ENCODE results near the gene LRRC45.

LRRC45 gene

DNA sequence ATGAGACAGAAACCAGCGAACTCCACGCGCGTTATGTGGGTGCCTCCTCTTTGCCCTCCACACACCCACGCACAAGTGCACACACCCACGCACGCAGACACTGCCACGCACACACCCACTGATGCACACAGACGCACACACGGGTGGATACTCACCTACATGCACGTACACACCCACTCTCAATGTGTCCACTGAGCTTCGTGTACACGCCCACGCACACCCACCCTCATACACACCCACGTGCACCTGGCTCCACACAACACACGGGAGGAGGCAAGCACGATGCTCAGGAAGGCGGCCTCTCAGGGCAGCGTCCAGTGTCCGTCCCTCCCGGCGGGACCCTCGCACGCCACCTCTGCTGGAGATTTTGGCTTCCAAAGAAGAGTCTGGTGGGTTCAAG, 24.3 kb downstream of the LRRC45 start:
- H3K27me3 ChIP-seq (ENCODE audit: insufficient read depth, poor library complexity, severe bottlenecking), result no peaks in the 10 kb centered on the region
- TF ChIP-seq SPI1 (IDR thresholded peaks at IDR 0.05; ENCODE audit: borderline replicate concordance, low read depth), result no peak
- TF ChIP-seq POLR2AphosphoS5 (IDR thresholded peaks at IDR 0.05; ENCODE audit: low read depth), result no peak
- TF ChIP-seq, protein P1, sequence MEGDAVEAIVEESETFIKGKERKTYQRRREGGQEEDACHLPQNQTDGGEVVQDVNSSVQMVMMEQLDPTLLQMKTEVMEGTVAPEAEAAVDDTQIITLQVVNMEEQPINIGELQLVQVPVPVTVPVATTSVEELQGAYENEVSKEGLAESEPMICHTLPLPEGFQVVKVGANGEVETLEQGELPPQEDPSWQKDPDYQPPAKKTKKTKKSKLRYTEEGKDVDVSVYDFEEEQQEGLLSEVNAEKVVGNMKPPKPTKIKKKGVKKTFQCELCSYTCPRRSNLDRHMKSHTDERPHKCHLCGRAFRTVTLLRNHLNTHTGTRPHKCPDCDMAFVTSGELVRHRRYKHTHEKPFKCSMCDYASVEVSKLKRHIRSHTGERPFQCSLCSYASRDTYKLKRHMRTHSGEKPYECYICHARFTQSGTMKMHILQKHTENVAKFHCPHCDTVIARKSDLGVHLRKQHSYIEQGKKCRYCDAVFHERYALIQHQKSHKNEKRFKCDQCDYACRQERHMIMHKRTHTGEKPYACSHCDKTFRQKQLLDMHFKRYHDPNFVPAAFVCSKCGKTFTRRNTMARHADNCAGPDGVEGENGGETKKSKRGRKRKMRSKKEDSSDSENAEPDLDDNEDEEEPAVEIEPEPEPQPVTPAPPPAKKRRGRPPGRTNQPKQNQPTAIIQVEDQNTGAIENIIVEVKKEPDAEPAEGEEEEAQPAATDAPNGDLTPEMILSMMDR (IDR thresholded peaks at IDR 0.05; ENCODE audit: insufficient read depth, low read length), result no peak
- no peak for TF ChIP-seq GABPA (IDR thresholded peaks at IDR 0.05; ENCODE audit: low read depth)
- TF ChIP-seq, protein P2, sequence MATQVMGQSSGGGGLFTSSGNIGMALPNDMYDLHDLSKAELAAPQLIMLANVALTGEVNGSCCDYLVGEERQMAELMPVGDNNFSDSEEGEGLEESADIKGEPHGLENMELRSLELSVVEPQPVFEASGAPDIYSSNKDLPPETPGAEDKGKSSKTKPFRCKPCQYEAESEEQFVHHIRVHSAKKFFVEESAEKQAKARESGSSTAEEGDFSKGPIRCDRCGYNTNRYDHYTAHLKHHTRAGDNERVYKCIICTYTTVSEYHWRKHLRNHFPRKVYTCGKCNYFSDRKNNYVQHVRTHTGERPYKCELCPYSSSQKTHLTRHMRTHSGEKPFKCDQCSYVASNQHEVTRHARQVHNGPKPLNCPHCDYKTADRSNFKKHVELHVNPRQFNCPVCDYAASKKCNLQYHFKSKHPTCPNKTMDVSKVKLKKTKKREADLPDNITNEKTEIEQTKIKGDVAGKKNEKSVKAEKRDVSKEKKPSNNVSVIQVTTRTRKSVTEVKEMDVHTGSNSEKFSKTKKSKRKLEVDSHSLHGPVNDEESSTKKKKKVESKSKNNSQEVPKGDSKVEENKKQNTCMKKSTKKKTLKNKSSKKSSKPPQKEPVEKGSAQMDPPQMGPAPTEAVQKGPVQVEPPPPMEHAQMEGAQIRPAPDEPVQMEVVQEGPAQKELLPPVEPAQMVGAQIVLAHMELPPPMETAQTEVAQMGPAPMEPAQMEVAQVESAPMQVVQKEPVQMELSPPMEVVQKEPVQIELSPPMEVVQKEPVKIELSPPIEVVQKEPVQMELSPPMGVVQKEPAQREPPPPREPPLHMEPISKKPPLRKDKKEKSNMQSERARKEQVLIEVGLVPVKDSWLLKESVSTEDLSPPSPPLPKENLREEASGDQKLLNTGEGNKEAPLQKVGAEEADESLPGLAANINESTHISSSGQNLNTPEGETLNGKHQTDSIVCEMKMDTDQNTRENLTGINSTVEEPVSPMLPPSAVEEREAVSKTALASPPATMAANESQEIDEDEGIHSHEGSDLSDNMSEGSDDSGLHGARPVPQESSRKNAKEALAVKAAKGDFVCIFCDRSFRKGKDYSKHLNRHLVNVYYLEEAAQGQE (IDR thresholded peaks at IDR 0.05; ENCODE audit: insufficient replicate concordance, low read depth), result no peak
- no peak overlapping the region for H3K4me3 ChIP-seq (replicated peaks; ENCODE audit: insufficient read depth, low read length)
- H3K27ac ChIP-seq (replicated peaks), result no peak overlapping the region
- DNase-seq (ENCODE audit: low read depth in 1 of 2, low spot score in 1 of 2), result no peak

DNA sequence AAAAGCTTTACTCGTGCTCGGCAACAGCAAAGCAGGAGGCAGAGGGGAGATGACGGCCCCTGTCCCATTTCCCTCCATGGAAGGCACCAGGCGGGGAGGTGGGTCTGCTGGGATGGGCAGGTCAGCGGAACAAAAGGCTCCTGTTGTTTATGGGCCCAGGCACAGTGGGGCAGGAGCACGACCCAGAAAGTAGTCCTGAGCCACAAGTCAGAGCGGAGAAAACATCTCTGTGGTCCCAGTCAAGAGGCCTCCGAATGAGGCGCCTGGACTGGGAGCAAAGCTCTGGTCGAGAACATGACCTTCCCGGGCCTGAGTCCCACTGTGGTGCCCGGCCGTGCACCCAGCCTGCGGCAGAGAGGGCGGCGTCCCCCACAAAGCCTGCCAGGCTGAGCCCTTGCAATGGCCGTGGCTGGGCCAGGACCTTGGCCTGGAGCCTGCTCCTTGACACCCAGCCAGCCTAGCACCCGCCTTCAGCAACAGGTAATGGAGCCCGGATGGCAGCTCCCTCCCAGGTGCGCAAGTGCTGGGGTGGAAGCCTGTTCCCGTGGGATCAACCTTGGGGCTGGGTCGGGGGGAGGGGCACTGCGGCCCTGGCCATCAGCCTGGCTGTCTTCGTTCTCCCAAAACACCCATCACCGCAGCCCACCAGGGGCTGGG, 24.9 kb downstream of the LRRC45 start:
- no peak overlapping the region for H3K4me3 ChIP-seq (replicated peaks; ENCODE audit: insufficient read depth, low read length)
- TF ChIP-seq SPI1 (IDR thresholded peaks at IDR 0.05; ENCODE audit: borderline replicate concordance, low read depth) (no peak), GABPA (IDR thresholded peaks at IDR 0.05; ENCODE audit: low read depth) (no peak), POLR2AphosphoS5 (IDR thresholded peaks at IDR 0.05; ENCODE audit: low read depth) (no peak)
- TF ChIP-seq, protein P2 (IDR thresholded peaks at IDR 0.05; ENCODE audit: insufficient replicate concordance, low read depth), result no peak
- TF ChIP-seq, protein P1 (IDR thresholded peaks at IDR 0.05; ENCODE audit: insufficient read depth, low read length), result no peak
- no peaks in the 10 kb centered on the region for H3K27me3 ChIP-seq (ENCODE audit: insufficient read depth, poor library complexity, severe bottlenecking)
- no peak overlapping the region for H3K27ac ChIP-seq (replicated peaks)
- DNase-seq (ENCODE audit: low read depth in 1 of 2, low spot score in 1 of 2), result no peak

DNA sequence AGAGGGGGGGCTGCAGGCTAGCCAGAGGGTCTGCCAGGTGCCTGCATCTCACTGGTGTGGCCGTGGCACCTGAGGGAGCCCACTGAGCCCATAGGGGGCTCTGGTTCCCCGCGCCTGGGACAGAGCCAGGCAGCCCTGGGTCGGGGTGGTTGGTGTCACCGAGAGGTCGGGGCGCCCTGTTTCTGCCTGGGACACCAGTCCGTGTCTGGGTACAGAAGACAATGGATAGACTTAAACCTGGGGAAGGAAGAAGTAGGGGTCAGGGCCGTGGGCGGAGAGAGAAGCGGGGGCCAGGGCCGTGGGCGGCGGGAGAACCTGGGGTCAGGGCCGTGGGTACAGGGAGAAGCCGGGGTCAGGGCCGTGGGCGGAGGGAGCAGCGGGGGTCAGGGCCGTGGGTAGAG, 25.5 kb downstream of the LRRC45 start:
- Histone ChIP-seq H3K27ac (replicated peaks) (no peak overlapping the region), H3K4me3 (replicated peaks; ENCODE audit: insufficient read depth, low read length) (no peak overlapping the region), H3K27me3 (ENCODE audit: insufficient read depth, poor library complexity, severe bottlenecking) (no peaks in the 10 kb centered on the region)
- TF ChIP-seq SPI1 (IDR thresholded peaks at IDR 0.05; ENCODE audit: borderline replicate concordance, low read depth) (no peak), GABPA (IDR thresholded peaks at IDR 0.05; ENCODE audit: low read depth) (no peak), POLR2AphosphoS5 (IDR thresholded peaks at IDR 0.05; ENCODE audit: low read depth) (no peak)
- TF ChIP-seq, protein P2 (IDR thresholded peaks at IDR 0.05; ENCODE audit: insufficient replicate concordance, low read depth), result no peak
- TF ChIP-seq, protein P1 (IDR thresholded peaks at IDR 0.05; ENCODE audit: insufficient read depth, low read length), result no peak
- no peak for DNase-seq (ENCODE audit: low read depth in 1 of 2, low spot score in 1 of 2)

All from HL-60 (cell line).